Neural progenitor cell (in vitro differentiated cells): Measurements from ENCODE around the gene LSMEM2. TPM values are rescaled to one million over a fixed set of nuclear protein-coding genes. Genes with fewer than 3 reads are reported as not detected.
A peak's percentile ranks its signal among the peaks of the same experiment; 100 is the strongest.

Experiments
- DNase-seq: peaks from one replicate; pipeline ENCODE4 v3.0.0-alpha.2; 2016; ENCODE audit warnings: low spot score
- H2AFZ ChIP-seq: fragments of 200-600 bp; sonication (generic); replicated peaks from 2 replicates; pipeline ENCODE4 v1.6.1; 2016; ENCODE audit warnings: antibody characterized with exemption
- H3F3A ChIP-seq: fragments of 200-600 bp; sonication (generic); 2 replicates; pipeline ENCODE4 v1.6.1; 2016; ENCODE audit warnings: antibody characterized with exemption, low read depth
- H3K27ac ChIP-seq: fragments of 200-600 bp; sonication (generic); 2 replicates; pipeline ENCODE4 v1.5.1; 2016; ENCODE audit warnings: mild to moderate bottlenecking
- H3K27me3 ChIP-seq: fragments of 200-600 bp; sonication (generic); 2 replicates; pipeline ENCODE4 v1.6.1; 2016; ENCODE audit warnings: mild to moderate bottlenecking, moderate library complexity
- H3K36me3 ChIP-seq: fragments of 200-600 bp; sonication (generic); 2 replicates; pipeline ENCODE4 v1.5.1; 2016
- H3K4me1 ChIP-seq: fragments of 200-600 bp; sonication (generic); 2 replicates; pipeline ENCODE4 v1.6.1; 2016; ENCODE audit warnings: mixed run types
- H3K4me2 ChIP-seq: fragments of 200-600 bp; sonication (generic); 2 replicates; pipeline ENCODE4 v1.6.1; 2016
- H3K4me3 ChIP-seq: fragments of 200-600 bp; sonication (generic); 2 replicates; pipeline ENCODE4 v1.5.1; 2016
- H3K79me2 ChIP-seq: fragments of 200-600 bp; sonication (generic); 2 replicates; pipeline ENCODE4 v1.6.1; 2016; ENCODE audit warnings: low read depth
- H3K9ac ChIP-seq: fragments of 200-600 bp; sonication (generic); 2 replicates; pipeline ENCODE4 v1.6.1; 2016
- H3K9me3 ChIP-seq: fragments of 200-600 bp; sonication (generic); 2 replicates; pipeline ENCODE4 v1.5.1; 2016; ENCODE audit warnings: low read depth
- H4K20me1 ChIP-seq: fragments of 200-600 bp; sonication (generic); 2 replicates; pipeline ENCODE4 v1.6.1; 2016; ENCODE audit warnings: low read depth
- H3K27ac Mint-ChIP-seq: 3 replicates; pipeline ENCODE4 v1.8.0; 2021; ENCODE audit warnings: mixed read lengths
- H3K27me3 Mint-ChIP-seq: 2 replicates; pipeline ENCODE4 v1.8.0; 2022; ENCODE audit warnings: low read depth, mild to moderate bottlenecking, inconsistent platforms, moderate library complexity, mixed read lengths; ENCODE audit not compliant: insufficient read depth
- H3K36me3 Mint-ChIP-seq: 3 replicates; pipeline ENCODE4 v1.8.0; 2021; ENCODE audit warnings: mixed read lengths
- H3K4me1 Mint-ChIP-seq: 3 replicates; pipeline ENCODE4 v1.8.0; 2021; ENCODE audit warnings: mixed read lengths
- H3K4me3 Mint-ChIP-seq: 3 replicates; pipeline ENCODE4 v1.8.0; 2021; ENCODE audit warnings: mild to moderate bottlenecking, moderate library complexity, mixed read lengths
- H3K9me3 Mint-ChIP-seq: 3 replicates; pipeline ENCODE4 v1.8.0; 2020; ENCODE audit warnings: mixed read lengths
- EZH2 ChIP-seq: fragments of 200-600 bp; sonication (generic); IDR thresholded peaks from 2 replicates; pipeline ENCODE4 v1.6.1; 2017; ENCODE audit warnings: antibody characterized with exemption, mild to moderate bottlenecking, moderate library complexity
- EZH2phosphoT487 ChIP-seq: fragments of 200-600 bp; sonication (generic); IDR thresholded peaks from 2 replicates; pipeline ENCODE4 v1.6.1; 2017; ENCODE audit warnings: antibody characterized with exemption
- total RNA-seq: library from RNA; depleted of rRNA; stranded (reverse); fragments of >200 nt; gene quantifications from 2 replicates; pipeline ENCODE4 v1.2.3, GENCODE V29; 2015; ENCODE audit warnings: low replicate concordance
- TF ChIP-seq, protein P1 (sequence below): fragments of 200-600 bp; sonication (generic); IDR thresholded peaks from 2 replicates; pipeline ENCODE4 v1.5.1; 2017; ENCODE audit warnings: antibody characterized with exemption, mild to moderate bottlenecking

The LSMEM2 gene
- total RNA-seq, 1 donor from 2014 or later: not detected

DNA sequence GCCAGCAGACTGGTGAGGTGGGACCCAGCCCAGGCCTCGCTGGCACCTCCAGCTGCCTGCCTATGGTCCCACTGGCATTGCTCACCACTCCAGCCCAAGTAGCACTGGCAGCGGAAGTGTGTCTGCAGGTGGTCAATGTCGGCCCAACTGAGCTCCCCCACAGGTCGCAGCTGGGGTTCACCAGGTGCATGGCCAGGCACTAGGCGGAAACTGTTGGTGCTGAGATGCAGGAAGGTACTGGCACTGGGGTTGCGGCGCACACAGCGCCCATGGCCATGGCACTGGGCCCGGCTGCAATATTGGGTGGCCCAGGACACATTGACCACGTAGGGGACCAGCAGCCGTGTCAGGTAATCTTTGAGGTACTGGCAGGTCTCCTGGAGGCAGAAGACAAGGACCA is 39.3 kb downstream of the LSMEM2 start:
- no peak overlapping the region for H3K4me3 Mint-ChIP-seq
- peaks cover 36% of the 10 kb centered on the region for H3K4me1 Mint-ChIP-seq
- H3K36me3 Mint-ChIP-seq: peaks cover 41% of the 10 kb centered on the region
- H3F3A ChIP-seq: peaks cover 20% of the 10 kb centered on the region
- H3K36me3 ChIP-seq: no peaks in the 10 kb centered on the region
- no peak overlapping the region for H2AFZ ChIP-seq
- H3K4me3 ChIP-seq: no peak overlapping the region
- H3K27ac Mint-ChIP-seq: peak overlapping the region; percentile 83
- no peak for TF ChIP-seq EZH2phosphoT487
- TF ChIP-seq, protein P1, sequence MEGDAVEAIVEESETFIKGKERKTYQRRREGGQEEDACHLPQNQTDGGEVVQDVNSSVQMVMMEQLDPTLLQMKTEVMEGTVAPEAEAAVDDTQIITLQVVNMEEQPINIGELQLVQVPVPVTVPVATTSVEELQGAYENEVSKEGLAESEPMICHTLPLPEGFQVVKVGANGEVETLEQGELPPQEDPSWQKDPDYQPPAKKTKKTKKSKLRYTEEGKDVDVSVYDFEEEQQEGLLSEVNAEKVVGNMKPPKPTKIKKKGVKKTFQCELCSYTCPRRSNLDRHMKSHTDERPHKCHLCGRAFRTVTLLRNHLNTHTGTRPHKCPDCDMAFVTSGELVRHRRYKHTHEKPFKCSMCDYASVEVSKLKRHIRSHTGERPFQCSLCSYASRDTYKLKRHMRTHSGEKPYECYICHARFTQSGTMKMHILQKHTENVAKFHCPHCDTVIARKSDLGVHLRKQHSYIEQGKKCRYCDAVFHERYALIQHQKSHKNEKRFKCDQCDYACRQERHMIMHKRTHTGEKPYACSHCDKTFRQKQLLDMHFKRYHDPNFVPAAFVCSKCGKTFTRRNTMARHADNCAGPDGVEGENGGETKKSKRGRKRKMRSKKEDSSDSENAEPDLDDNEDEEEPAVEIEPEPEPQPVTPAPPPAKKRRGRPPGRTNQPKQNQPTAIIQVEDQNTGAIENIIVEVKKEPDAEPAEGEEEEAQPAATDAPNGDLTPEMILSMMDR: no peak
- TF ChIP-seq EZH2: no peak
- peaks cover 28% of the 10 kb centered on the region for H3K4me1 ChIP-seq
- no peak overlapping the region for H3K9ac ChIP-seq
- no peaks in the 10 kb centered on the region for H3K9me3 ChIP-seq
- peaks cover 37% of the 10 kb centered on the region for H3K79me2 ChIP-seq
- H3K27ac ChIP-seq: no peak overlapping the region
- DNase-seq: no peak
- no peak overlapping the region for H3K4me2 ChIP-seq
- peaks cover 1% of the 10 kb centered on the region for H3K27me3 Mint-ChIP-seq
- H4K20me1 ChIP-seq: peaks cover 36% of the 10 kb centered on the region
- H3K9me3 Mint-ChIP-seq: peaks cover under 1% of the 10 kb centered on the region
- H3K27me3 ChIP-seq: no peaks in the 10 kb centered on the region

- Histone ChIP-seq H3K4me3 (no peak overlapping the region), H3F3A (peaks cover 21% of the 10 kb centered on the region), H3K4me1 (peaks cover 28% of the 10 kb centered on the region), H4K20me1 (peaks cover 36% of the 10 kb centered on the region), H3K36me3 (no peaks in the 10 kb centered on the region), H3K27ac (no peak overlapping the region), H3K9ac (no peak overlapping the region), H3K4me2 (peak overlapping the region; percentile 88), H3K79me2 (peaks cover 37% of the 10 kb centered on the region), H3K9me3 (no peaks in the 10 kb centered on the region), H2AFZ (no peak overlapping the region), H3K27me3 (no peaks in the 10 kb centered on the region)
- Mint-ChIP-seq H3K36me3 (peaks cover 41% of the 10 kb centered on the region), H3K4me3 (peak overlapping the region; percentile 70), H3K27ac (peak overlapping the region; percentile 83), H3K4me1 (peaks cover 40% of the 10 kb centered on the region), H3K27me3 (peaks cover 4% of the 10 kb centered on the region), H3K9me3 (no peaks in the 10 kb centered on the region)
- DNase-seq: no peak
- no peak for TF ChIP-seq EZH2
- TF ChIP-seq, protein P1: no peak
- TF ChIP-seq EZH2phosphoT487: no peak
These were observed 39.7 kb downstream of the LSMEM2 start for GRCh38 chr3:50318615-50319014.

DNA sequence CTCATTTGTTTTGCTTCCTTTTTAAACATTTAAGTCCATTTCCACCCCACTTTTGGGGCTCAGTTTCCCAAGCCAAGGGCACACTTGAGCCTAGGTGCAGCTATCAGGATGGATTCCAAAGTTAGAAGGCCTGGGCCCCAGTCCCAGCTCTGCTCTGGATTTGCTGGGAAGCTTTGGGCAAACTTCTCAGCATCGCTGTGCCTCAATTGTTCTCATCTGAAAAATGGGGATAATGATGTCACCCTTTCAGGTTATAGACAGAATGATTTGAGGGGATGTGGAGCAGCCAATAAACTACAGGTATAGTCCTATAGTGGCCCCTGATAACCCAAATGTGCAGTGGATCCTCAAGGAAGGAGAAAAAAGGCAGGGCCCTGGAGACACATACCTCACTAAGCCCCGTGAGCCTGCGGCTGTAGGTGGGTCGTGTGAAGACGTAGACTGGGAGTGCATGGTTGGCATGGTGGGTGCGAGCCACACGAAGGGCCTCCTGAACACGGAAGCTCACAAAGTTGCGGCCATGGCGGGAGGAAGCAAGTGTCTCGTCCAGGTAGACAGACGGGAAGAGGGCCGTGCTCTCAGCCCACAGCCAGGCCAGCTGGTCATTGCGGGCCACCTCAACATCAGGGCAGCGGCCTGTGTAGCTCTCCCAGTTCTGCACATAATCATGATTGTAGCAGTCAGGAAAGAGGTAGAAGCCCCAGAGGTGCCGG is 40.5 kb downstream of the LSMEM2 start:
- no peak overlapping the region for H3K27ac Mint-ChIP-seq
- no peak overlapping the region for H3K27ac ChIP-seq
- peaks cover 37% of the 10 kb centered on the region for H3K79me2 ChIP-seq
- H3K36me3 ChIP-seq: no peaks in the 10 kb centered on the region
- peak overlapping the region; percentile 99 for H3K4me3 Mint-ChIP-seq
- no peaks in the 10 kb centered on the region for H3K9me3 ChIP-seq
- H3K9ac ChIP-seq: no peak overlapping the region
- H3K9me3 Mint-ChIP-seq: no peaks in the 10 kb centered on the region
- TF ChIP-seq EZH2 (no peak), EZH2phosphoT487 (no peak)
- TF ChIP-seq, protein P1: no peak
- peaks cover 26% of the 10 kb centered on the region for H3F3A ChIP-seq
- H3K36me3 Mint-ChIP-seq: peaks cover 34% of the 10 kb centered on the region
- peak overlapping the region; percentile 88 for H3K4me2 ChIP-seq
- no peaks in the 10 kb centered on the region for H3K27me3 ChIP-seq
- peaks cover 28% of the 10 kb centered on the region for H3K4me1 ChIP-seq
- no peak overlapping the region for H2AFZ ChIP-seq
- no peak for DNase-seq
- H3K27me3 Mint-ChIP-seq: peaks cover 4% of the 10 kb centered on the region
- peaks cover 43% of the 10 kb centered on the region for H3K4me1 Mint-ChIP-seq
- H4K20me1 ChIP-seq: peaks cover 36% of the 10 kb centered on the region
- no peak overlapping the region for H3K4me3 ChIP-seq
